SK-N-MC (cell line): ENCODE measurements around the gene RFWD3.

ENCODE experiments used
- EZH2 ChIP-seq: fragments of 200-600 bp; sonication (generic); IDR thresholded peaks from one replicate; pipeline ENCODE4 v1.6.1; 2017; ENCODE audit warnings: antibody characterized with exemption
- FOXP2 ChIP-seq: optimal IDR thresholded peaks from 2 replicates; pipeline ENCODE3; 2011; ENCODE audit warnings: mild to moderate bottlenecking, moderate library complexity; ENCODE audit not compliant: insufficient read depth; ENCODE audit errors: extremely low read length, control extremely low read depth
- POLR2AphosphoS5 ChIP-seq: IDR thresholded peaks from 2 replicates; pipeline ENCODE4 v1.6.1; 2012; ENCODE audit warnings: mild to moderate bottlenecking, low read depth, low read length, borderline replicate concordance

GRCh38 chr16:74651841-74652240 lies 14.8 kb downstream of the RFWD3 start:
- TF ChIP-seq POLR2AphosphoS5 (no peak), EZH2 (no peak), FOXP2 (no peak)
